Right lobe of liver (tissue), 4 donors: ENCODE measurements around the gene APOL3.

Experiments
- CTCF ChIP-seq, 4 donors: fragments of 200-600 bp in 3 of 4; fragments of 450-650 bp in 1 of 4; IDR thresholded peaks; one replicate each; pipeline versions ENCODE4 v1.5.1 to v1.8.0; 2016 to 2022; ENCODE audit warnings: antibody characterized with exemption in 4 of 4, mild to moderate bottlenecking in 2 of 4
- POLR2A ChIP-seq: fragments of 450-650 bp; IDR thresholded peaks from one replicate; pipeline ENCODE4 v1.6.1; 2017; ENCODE audit warnings: antibody characterized with exemption, mild to moderate bottlenecking
- donor health status: DM: no; HTN: no; CAD: no.
- donor health status: DM: no; HTN: no; CAD: no.
- donor health status: DM: no; HTN: yes; CAD: no.

GRCh38 chr22:36143066-36143815 lies 17.3 kb downstream of the APOL3 start:
- TF ChIP-seq POLR2A (no peak), CTCF (IDR thresholded peaks at IDR 0.05) (peak in 2 of 4 donors; percentile 11 to 15)
